Liver (tissue), 9 donors: ENCODE measurements around the gene SCRG1. TPM values are rescaled to one million over a fixed set of nuclear protein-coding genes. Genes with fewer than 3 reads are reported as not detected.

Source experiments
- DNase-seq: peaks from one replicate; pipeline ENCODE4 v3.0.0-alpha.2; 2017; ENCODE audit warnings: low spot score
- H3K27ac ChIP-seq, 2 donors: one replicate each; pipeline ENCODE4 v1.7.0; 2013; ENCODE audit warnings: inconsistent platforms in 2 of 2, low read length in 2 of 2, control low read depth in 1 of 2, low read depth in 1 of 2, mild to moderate bottlenecking in 1 of 2
- H3K27me3 ChIP-seq, 4 donors: one replicate each; pipeline versions ENCODE4 v1.6.1 to v1.7.0; 2013; ENCODE audit warnings: low read length in 3 of 4, inconsistent platforms in 1 of 4, mild to moderate bottlenecking in 1 of 4, moderate library complexity in 1 of 4; ENCODE audit not compliant: control insufficient read depth in 4 of 4, insufficient read depth in 4 of 4
- H3K36me3 ChIP-seq, 4 donors: one replicate each; pipeline versions ENCODE4 v1.6.1 to v1.7.0; 2013; ENCODE audit warnings: low read length in 3 of 4, mild to moderate bottlenecking in 3 of 4, low read depth in 1 of 4, moderate library complexity in 1 of 4; ENCODE audit not compliant: control insufficient read depth in 4 of 4, insufficient read depth in 3 of 4
- H3K4me1 ChIP-seq, 4 donors: one replicate each; pipeline versions ENCODE4 v1.6.1 to v1.7.0; 2013; ENCODE audit warnings: low read length in 3 of 4, mild to moderate bottlenecking in 3 of 4, moderate library complexity in 1 of 4; ENCODE audit not compliant: control insufficient read depth in 4 of 4, insufficient read depth in 4 of 4
- H3K4me3 ChIP-seq, 3 donors: one replicate each; pipeline versions ENCODE4 v1.6.1 to v1.7.0; 2013; ENCODE audit warnings: low read length in 3 of 3, control low read depth in 1 of 3, low read depth in 1 of 3, mild to moderate bottlenecking in 1 of 3
- H3K9ac ChIP-seq, 2 donors: one replicate each; pipeline ENCODE4 v1.7.0; 2013; ENCODE audit warnings: low read length in 2 of 2, mild to moderate bottlenecking in 2 of 2, moderate library complexity in 2 of 2, control low read depth in 1 of 2, low read depth in 1 of 2
- H3K9me3 ChIP-seq, 4 donors: one replicate each; pipeline versions ENCODE4 v1.6.1 to v1.7.0; 2013; ENCODE audit warnings: low read length in 3 of 4; ENCODE audit not compliant: control insufficient read depth in 4 of 4
- CTCF ChIP-seq: fragments of 150-350 bp; IDR thresholded peaks from 2 replicates; pipeline ENCODE4 v1.5.1; 2017; ENCODE audit warnings: improper control_type of control experiment, low read depth, low read length; ENCODE audit not compliant: missing input control
- EGR1 ChIP-seq, 2 donors: IDR thresholded peaks; 2 replicates each; pipeline ENCODE4 v1.6.1; 2016 to 2018; ENCODE audit warnings: antibody characterized with exemption in 2 of 2, low read depth in 2 of 2
- FOXA1 ChIP-seq: IDR thresholded peaks from 2 replicates; pipeline ENCODE4 v1.6.1; 2016; ENCODE audit warnings: antibody characterized with exemption
- FOXA2 ChIP-seq: IDR thresholded peaks from 2 replicates; pipeline ENCODE4 v1.6.1; 2016; ENCODE audit warnings: antibody characterized with exemption
- HNF4A ChIP-seq, 2 donors: conservative IDR thresholded peaks; 2 replicates each; pipeline ENCODE4 v1.6.1; 2016; ENCODE audit warnings: antibody characterized with exemption in 2 of 2, mild to moderate bottlenecking in 2 of 2
- HNF4G ChIP-seq: IDR thresholded peaks from 2 replicates; pipeline ENCODE4 v1.6.1; 2016; ENCODE audit warnings: antibody characterized with exemption
- MAX ChIP-seq: IDR thresholded peaks from 2 replicates; pipeline ENCODE4 v1.6.1; 2016; ENCODE audit warnings: antibody characterized with exemption
- NR2F2 ChIP-seq: IDR thresholded peaks from 2 replicates; pipeline ENCODE4 v1.6.1; 2016; ENCODE audit warnings: antibody characterized with exemption
- RAD21 ChIP-seq, 2 donors: IDR thresholded peaks; 2 replicates each; pipeline ENCODE4 v1.6.1; 2016; ENCODE audit warnings: antibody characterized with exemption in 2 of 2, mild to moderate bottlenecking in 2 of 2
- RXRA ChIP-seq, 2 donors: IDR thresholded peaks; 2 replicates each; pipeline ENCODE4 v1.6.1; 2017 to 2018; ENCODE audit warnings: antibody characterized with exemption in 2 of 2, mild to moderate bottlenecking in 1 of 2
- SP1 ChIP-seq: IDR thresholded peaks from 2 replicates; pipeline ENCODE4 v1.6.1; 2018; ENCODE audit warnings: antibody characterized with exemption, mild to moderate bottlenecking
- TAF1 ChIP-seq: conservative IDR thresholded peaks from 2 replicates; pipeline ENCODE4 v1.6.1; 2016; ENCODE audit warnings: antibody characterized with exemption, mild to moderate bottlenecking
- YY1 ChIP-seq: IDR thresholded peaks from 2 replicates; pipeline ENCODE4 v1.6.1; 2016; ENCODE audit warnings: antibody characterized with exemption, mild to moderate bottlenecking
- ZBTB33 ChIP-seq: IDR thresholded peaks from 2 replicates; pipeline ENCODE4 v1.6.1; 2016; ENCODE audit warnings: antibody characterized with exemption
- WGBS: extraction: QIAGEN DNeasy Blood & Tissue Kit; methylation state at CpG from one replicate; pipeline ENCODE4 v1.1.7; 2013; 5-methylcytosine and 5-hydroxymethylcytosine counted together
- polyA plus RNA-seq, 2 donors: library from polyadenylated mRNA; stranded (reverse) in 1 of 2; unstranded in 1 of 2; fragments of 200-250 nt in 1 of 2; fragments of >200 nt in 1 of 2; fragmentation: Nextera tagmentation in 1 of 2; extraction: Ambion mirVana in 1 of 2; gene quantifications; one replicate each; pipeline versions ENCODE4 v1.2.1 to v1.2.3, GENCODE V29; 2013 to 2015
- total RNA-seq, 2 donors: library from RNA; depleted of rRNA; stranded (reverse); fragments of >200 nt; gene quantifications; one replicate each; pipeline ENCODE4 v1.2.3, GENCODE V29; 2014
- TF ChIP-seq, protein P1 (sequence below): IDR thresholded peaks from 2 replicates; pipeline ENCODE4 v1.6.1; 2016; ENCODE audit warnings: antibody characterized with exemption, mild to moderate bottlenecking
- TF ChIP-seq, protein P2 (sequence below): IDR thresholded peaks from 2 replicates; pipeline ENCODE4 v1.6.1; 2016; ENCODE audit warnings: antibody characterized with exemption
- donor health status: healthy.
- donor health status: healthy.
- donor health status: healthy.
- donor health status: healthy.
- donor health status: healthy.

Gene SCRG1
- total and polyA plus RNA-seq, 4 donors, result under 0.01 to 0.46 (median 0.01) TPM; not detected in 1

- TF ChIP-seq RAD21 (IDR thresholded peaks at IDR 0.05) (no peak), MAX (no peak), TAF1 (no peak), SP1 (no peak), HNF4A (conservative IDR thresholded peaks at IDR 0.05) (no peak), CTCF (no peak), ZBTB33 (no peak), EGR1 (IDR thresholded peaks at IDR 0.05; ENCODE audit: low read depth in 2 of 2) (no peak), FOXA2 (no peak), HNF4G (no peak), FOXA1 (no peak), YY1 (no peak)
- TF ChIP-seq, protein P1, sequence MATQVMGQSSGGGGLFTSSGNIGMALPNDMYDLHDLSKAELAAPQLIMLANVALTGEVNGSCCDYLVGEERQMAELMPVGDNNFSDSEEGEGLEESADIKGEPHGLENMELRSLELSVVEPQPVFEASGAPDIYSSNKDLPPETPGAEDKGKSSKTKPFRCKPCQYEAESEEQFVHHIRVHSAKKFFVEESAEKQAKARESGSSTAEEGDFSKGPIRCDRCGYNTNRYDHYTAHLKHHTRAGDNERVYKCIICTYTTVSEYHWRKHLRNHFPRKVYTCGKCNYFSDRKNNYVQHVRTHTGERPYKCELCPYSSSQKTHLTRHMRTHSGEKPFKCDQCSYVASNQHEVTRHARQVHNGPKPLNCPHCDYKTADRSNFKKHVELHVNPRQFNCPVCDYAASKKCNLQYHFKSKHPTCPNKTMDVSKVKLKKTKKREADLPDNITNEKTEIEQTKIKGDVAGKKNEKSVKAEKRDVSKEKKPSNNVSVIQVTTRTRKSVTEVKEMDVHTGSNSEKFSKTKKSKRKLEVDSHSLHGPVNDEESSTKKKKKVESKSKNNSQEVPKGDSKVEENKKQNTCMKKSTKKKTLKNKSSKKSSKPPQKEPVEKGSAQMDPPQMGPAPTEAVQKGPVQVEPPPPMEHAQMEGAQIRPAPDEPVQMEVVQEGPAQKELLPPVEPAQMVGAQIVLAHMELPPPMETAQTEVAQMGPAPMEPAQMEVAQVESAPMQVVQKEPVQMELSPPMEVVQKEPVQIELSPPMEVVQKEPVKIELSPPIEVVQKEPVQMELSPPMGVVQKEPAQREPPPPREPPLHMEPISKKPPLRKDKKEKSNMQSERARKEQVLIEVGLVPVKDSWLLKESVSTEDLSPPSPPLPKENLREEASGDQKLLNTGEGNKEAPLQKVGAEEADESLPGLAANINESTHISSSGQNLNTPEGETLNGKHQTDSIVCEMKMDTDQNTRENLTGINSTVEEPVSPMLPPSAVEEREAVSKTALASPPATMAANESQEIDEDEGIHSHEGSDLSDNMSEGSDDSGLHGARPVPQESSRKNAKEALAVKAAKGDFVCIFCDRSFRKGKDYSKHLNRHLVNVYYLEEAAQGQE, result no peak
- TF ChIP-seq, protein P2, sequence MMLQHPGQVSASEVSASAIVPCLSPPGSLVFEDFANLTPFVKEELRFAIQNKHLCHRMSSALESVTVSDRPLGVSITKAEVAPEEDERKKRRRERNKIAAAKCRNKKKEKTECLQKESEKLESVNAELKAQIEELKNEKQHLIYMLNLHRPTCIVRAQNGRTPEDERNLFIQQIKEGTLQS, result no peak
- no peak overlapping the region for H3K27ac ChIP-seq
- no peaks in the 10 kb centered on the region for H3K4me1 ChIP-seq
- no peaks in the 10 kb centered on the region for H3K36me3 ChIP-seq
- 89% methylated on average over 2 of the region's 2 CpGs for WGBS
- no peaks in the 10 kb centered on the region for H3K9me3 ChIP-seq
- no peak overlapping the region for H3K4me3 ChIP-seq
- H3K27me3 ChIP-seq, result no peaks in the 10 kb centered on the region
- no peak for DNase-seq
- H3K9ac ChIP-seq, result no peak overlapping the region
Observed at GRCh38 chr4:173448103-173448502, 49.2 kb upstream of the SCRG1 start.

GRCh38 chr4:173446416-173446815 is 47.5 kb upstream of the SCRG1 start:
- DNase-seq, result no peak
- no peaks in the 10 kb centered on the region for H3K9me3 ChIP-seq
- H3K4me1 ChIP-seq, result no peaks in the 10 kb centered on the region
- 97% methylated on average over 1 of the region's 1 CpG for WGBS
- H3K36me3 ChIP-seq, result no peaks in the 10 kb centered on the region
- no peaks in the 10 kb centered on the region for H3K27me3 ChIP-seq
- no peak overlapping the region for H3K4me3 ChIP-seq
- H3K27ac ChIP-seq, result no peak overlapping the region
- no peak overlapping the region for H3K9ac ChIP-seq
- TF ChIP-seq HNF4A (conservative IDR thresholded peaks at IDR 0.05) (no peak), ZBTB33 (no peak), YY1 (no peak), NR2F2 (no peak), MAX (no peak), TAF1 (no peak), RAD21 (IDR thresholded peaks at IDR 0.05) (no peak), RXRA (IDR thresholded peaks at IDR 0.05) (no peak), EGR1 (IDR thresholded peaks at IDR 0.05; ENCODE audit: low read depth in 2 of 2) (no peak)
- TF ChIP-seq, protein P1, result no peak
